Prostate gland (tissue), 2 donors: ENCODE measurements around the gene CCDC148.

ENCODE experiments used
- CTCF ChIP-seq, 4 experiments: fragments of 200-600 bp in 2 of 4; fragments of 450-650 bp in 2 of 4; sonication (generic) in 2 of 4; IDR thresholded peaks; 1 replicate in 3 of 4; 2 replicates in 1 of 4; pipeline ENCODE4 v1.5.1; 2016 to 2019; ENCODE audit warnings: antibody characterized with exemption in 4 of 4, mild to moderate bottlenecking in 2 of 4, moderate library complexity in 2 of 4
- POLR2A ChIP-seq: fragments of 450-650 bp; IDR thresholded peaks from one replicate; pipeline ENCODE4 v1.6.1; 2016; ENCODE audit warnings: antibody characterized with exemption, mild to moderate bottlenecking
- POLR2AphosphoS5 ChIP-seq: sonication (generic); formaldehyde crosslinking; IDR thresholded peaks from one replicate; pipeline ENCODE4 v1.6.1; 2017; ENCODE audit warnings: antibody characterized with exemption

- TF ChIP-seq CTCF (IDR thresholded peaks at IDR 0.05) (no peak), POLR2A (no peak), POLR2AphosphoS5 (no peak)
Observed at GRCh38 chr2:158214431-158214830, 242.1 kb downstream of the CCDC148 start.
